ENCODE results near the gene CABLES1.

- no peak for TF ChIP-seq RFX5 (IDR thresholded peaks at IDR 0.05; ENCODE audit: low read length)
- TF ChIP-seq JUND (IDR thresholded peaks at IDR 0.05), result no peak
- no peak for TF ChIP-seq CTCF (IDR thresholded peaks at IDR 0.05)
- TF ChIP-seq, protein P1, sequence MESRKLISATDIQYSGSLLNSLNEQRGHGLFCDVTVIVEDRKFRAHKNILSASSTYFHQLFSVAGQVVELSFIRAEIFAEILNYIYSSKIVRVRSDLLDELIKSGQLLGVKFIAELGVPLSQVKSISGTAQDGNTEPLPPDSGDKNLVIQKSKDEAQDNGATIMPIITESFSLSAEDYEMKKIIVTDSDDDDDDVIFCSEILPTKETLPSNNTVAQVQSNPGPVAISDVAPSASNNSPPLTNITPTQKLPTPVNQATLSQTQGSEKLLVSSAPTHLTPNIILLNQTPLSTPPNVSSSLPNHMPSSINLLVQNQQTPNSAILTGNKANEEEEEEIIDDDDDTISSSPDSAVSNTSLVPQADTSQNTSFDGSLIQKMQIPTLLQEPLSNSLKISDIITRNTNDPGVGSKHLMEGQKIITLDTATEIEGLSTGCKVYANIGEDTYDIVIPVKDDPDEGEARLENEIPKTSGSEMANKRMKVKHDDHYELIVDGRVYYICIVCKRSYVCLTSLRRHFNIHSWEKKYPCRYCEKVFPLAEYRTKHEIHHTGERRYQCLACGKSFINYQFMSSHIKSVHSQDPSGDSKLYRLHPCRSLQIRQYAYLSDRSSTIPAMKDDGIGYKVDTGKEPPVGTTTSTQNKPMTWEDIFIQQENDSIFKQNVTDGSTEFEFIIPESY (IDR thresholded peaks at IDR 0.05; ENCODE audit: borderline replicate concordance, low read depth), result no peak
- TF ChIP-seq FOXJ3 (CRISPR knock-in tag; IDR thresholded peaks at IDR 0.05), result no peak
- no peak for TF ChIP-seq RAD21 (IDR thresholded peaks at IDR 0.05; ENCODE audit: low read length)
- no peak for TF ChIP-seq YY1 (IDR thresholded peaks at IDR 0.05; ENCODE audit: low read depth)
- no peak for TF ChIP-seq EZH2phosphoT487 (IDR thresholded peaks at IDR 0.05; ENCODE audit: borderline replicate concordance, low read depth)
Measured at GRCh38 chr18:23178661-23179081, 43.4 kb downstream of the CABLES1 start.
